Right atrium auricular region (tissue), 2 donors: ENCODE results near the gene CCDC12. TPM values are rescaled to one million over a fixed set of nuclear protein-coding genes. Genes with fewer than 3 reads are reported as not detected.

Experiments used
- DNase-seq: peaks from one replicate; pipeline ENCODE4 v3.0.0-alpha.2; 2019; ENCODE audit warnings: low spot score
- H3K27ac ChIP-seq, 2 donors: fragments of 200-600 bp; sonication (generic); 1 replicate in 1 of 2; 2 replicates in 1 of 2; pipeline ENCODE4 v1.5.1; 2016 to 2019
- H3K27me3 ChIP-seq, 2 donors: fragments of 200-600 bp; sonication (generic); one replicate each; pipeline versions ENCODE4 v1.5.1 to v1.6.0; 2017 to 2019
- H3K36me3 ChIP-seq: fragments of 200-600 bp; sonication (generic); one replicate; pipeline ENCODE4 v1.5.1; 2016
- H3K4me1 ChIP-seq, 2 donors: fragments of 200-600 bp; sonication (generic); one replicate each; pipeline versions ENCODE4 v1.5.1 to v1.6.0; 2017 to 2019
- H3K4me3 ChIP-seq, 2 donors: fragments of 200-600 bp; sonication (generic); 1 replicate in 1 of 2; 2 replicates in 1 of 2; pipeline ENCODE4 v1.5.1; 2017 to 2019; ENCODE audit warnings: mild to moderate bottlenecking in 1 of 2, moderate library complexity in 1 of 2
- H3K9me3 ChIP-seq, 2 donors: fragments of 200-600 bp; sonication (generic); one replicate each; pipeline ENCODE4 v1.5.1; 2019
- total RNA-seq, 2 donors: library from RNA; depleted of rRNA; stranded (reverse); fragments of >200 nt; gene quantifications; one replicate each; pipeline ENCODE4 v1.1.0, GENCODE V29; 2016
- TF ChIP-seq, protein P1 (sequence below), 2 donors: fragments of 200-600 bp; sonication (generic); IDR thresholded peaks; one replicate each; pipeline ENCODE4 v1.5.1; 2019; ENCODE audit warnings: antibody characterized with exemption in 2 of 2

Gene CCDC12
- total RNA-seq, 2 donors from 2014 or later: 27.5 to 38.6 TPM

DNA sequence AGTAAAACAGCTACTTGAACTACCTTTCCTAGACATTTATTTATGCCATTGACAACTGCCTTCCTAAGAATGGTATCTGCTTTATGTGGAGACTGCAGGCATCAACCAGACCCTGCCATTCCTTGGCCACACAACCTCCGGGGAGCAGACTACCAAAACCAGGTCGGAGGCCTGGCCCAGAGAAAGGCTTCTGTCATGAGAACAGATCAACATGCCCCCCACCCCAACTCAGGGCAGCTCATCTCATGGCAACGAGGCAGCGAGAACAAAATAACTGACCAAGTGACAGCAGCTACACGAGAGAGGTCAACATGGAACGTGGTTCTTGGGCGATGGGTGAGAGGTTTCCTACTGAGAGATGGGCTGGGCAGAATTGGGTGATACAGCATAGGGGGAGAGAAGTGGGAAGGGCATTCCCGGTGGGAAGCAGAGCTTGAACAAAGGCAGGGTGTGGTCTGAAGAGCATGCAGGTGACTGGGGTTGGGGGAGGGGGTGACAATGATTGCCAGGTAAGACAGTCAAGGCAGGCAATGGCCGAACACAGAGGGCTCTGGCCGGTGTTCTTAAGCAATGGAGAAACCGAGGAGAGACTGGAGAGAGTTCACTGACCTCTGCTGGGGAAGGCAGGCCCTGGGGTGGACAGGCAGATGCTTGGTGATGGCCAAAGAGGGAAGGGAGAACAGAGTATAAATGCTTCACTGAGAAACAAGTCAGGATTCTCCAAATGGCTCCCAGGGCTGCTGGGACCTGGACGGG lies 33.9 kb downstream of the CCDC12 start:
- Histone ChIP-seq H3K27me3 (no peaks in the 10 kb centered on the region), H3K27ac (peak overlapping the region; percentile 82 to 86), H3K4me1 (peaks cover 0 to 91% of the 10 kb centered on the region in 2 donors), H3K9me3 (no peaks in the 10 kb centered on the region), H3K36me3 (peaks cover 25% of the 10 kb centered on the region), H3K4me3 (no peak overlapping the region)
- no peak for DNase-seq
- TF ChIP-seq, protein P1, sequence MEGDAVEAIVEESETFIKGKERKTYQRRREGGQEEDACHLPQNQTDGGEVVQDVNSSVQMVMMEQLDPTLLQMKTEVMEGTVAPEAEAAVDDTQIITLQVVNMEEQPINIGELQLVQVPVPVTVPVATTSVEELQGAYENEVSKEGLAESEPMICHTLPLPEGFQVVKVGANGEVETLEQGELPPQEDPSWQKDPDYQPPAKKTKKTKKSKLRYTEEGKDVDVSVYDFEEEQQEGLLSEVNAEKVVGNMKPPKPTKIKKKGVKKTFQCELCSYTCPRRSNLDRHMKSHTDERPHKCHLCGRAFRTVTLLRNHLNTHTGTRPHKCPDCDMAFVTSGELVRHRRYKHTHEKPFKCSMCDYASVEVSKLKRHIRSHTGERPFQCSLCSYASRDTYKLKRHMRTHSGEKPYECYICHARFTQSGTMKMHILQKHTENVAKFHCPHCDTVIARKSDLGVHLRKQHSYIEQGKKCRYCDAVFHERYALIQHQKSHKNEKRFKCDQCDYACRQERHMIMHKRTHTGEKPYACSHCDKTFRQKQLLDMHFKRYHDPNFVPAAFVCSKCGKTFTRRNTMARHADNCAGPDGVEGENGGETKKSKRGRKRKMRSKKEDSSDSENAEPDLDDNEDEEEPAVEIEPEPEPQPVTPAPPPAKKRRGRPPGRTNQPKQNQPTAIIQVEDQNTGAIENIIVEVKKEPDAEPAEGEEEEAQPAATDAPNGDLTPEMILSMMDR (IDR thresholded peaks at IDR 0.05): no peak

DNA sequence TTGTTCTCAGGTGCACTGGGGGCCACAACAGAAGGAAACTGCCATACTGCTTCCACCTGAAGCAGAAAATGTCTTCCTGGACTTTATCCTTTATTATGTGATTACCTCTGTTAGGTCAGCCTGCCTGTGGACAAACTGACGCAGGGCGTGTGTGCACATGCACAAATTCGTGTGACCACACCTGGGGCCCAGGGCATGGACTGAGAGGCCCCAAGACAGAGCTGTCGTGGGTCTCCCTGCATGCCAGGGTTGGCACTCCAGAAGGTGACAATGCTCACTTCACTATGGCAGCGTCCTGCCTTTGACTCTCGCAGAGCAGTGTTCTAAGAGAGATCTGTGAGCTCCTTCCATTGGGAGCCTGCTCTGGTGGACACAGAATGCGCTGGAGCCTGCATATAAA lies 34.5 kb downstream of the CCDC12 start:
- Histone ChIP-seq H3K27ac (peak overlapping the region; percentile 82 to 86), H3K36me3 (peaks cover 25% of the 10 kb centered on the region), H3K4me3 (no peak overlapping the region), H3K27me3 (no peaks in the 10 kb centered on the region), H3K9me3 (no peaks in the 10 kb centered on the region), H3K4me1 (peaks cover 0 to 91% of the 10 kb centered on the region in 2 donors)
- no peak for DNase-seq
- TF ChIP-seq, protein P1 (IDR thresholded peaks at IDR 0.05): no peak

DNA sequence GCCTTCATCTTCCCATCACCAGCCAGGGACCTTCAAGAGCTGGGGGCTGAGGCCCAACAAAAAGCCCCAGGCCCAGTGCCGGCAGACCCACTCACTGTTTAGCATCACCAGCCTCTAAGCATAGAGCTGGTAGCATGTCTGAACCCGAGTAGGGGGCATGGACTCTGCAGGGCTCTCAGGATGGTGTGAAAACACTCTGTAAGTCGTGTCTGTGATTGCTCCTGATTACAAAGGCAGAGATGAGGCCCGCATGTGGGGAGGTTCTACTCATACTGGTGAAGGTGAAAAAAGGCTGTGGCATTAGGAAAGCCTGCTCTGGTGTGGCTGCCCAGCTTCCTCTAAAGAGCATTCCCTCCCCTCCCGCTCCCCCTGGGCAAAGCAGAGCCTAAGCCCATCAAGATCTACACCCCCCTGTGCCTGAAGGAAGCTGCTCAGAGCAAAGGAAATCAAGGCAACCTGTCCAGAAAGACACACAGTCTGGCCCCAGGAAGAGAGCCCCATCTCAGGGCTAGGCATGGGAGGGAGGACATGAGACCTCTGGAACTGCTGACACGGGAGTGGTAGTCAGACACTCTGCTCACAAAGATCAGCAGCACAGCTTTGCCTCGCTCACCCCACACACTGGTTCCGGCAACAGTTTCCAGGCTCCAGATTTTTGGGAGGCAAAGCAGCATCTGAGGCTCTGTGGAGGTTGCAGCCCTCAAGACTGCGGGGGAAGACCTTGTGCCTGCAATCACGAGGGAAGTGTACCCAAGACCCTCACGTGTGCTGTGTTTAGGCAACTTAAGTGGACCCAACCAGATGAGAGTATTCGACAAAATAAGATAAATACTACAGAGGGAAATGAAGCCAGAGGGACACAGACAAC lies 36.7 kb downstream of the CCDC12 start:
- Histone ChIP-seq H3K4me1 (peaks cover 0 to 92% of the 10 kb centered on the region in 2 donors), H3K9me3 (no peaks in the 10 kb centered on the region), H3K36me3 (peaks cover 25% of the 10 kb centered on the region), H3K4me3 (no peak overlapping the region), H3K27me3 (no peaks in the 10 kb centered on the region), H3K27ac (peak overlapping the region; percentile 85 to 91)
- TF ChIP-seq, protein P1 (IDR thresholded peaks at IDR 0.05): no peak
- DNase-seq: no peak

DNA sequence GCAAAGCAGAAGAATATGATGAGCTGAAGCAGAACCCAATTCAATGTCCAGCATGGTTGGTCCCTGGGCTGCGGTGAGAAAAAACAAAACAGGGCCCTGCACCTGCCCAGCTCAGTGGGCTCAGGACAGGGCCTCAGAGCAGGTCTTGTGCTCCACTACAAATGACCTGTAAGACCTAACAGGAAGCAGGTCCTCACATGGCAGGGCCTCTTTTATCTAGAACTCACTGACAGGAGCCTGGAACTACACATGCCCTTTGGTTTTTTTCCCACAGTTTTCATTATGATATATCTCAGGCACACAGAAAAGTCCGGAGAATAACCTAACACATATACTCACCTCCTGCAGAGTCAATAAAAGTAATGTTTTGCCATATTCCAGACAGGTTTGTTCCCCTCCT lies 38.4 kb downstream of the CCDC12 start:
- no peak for DNase-seq
- Histone ChIP-seq H3K27me3 (no peaks in the 10 kb centered on the region), H3K4me3 (no peak overlapping the region), H3K9me3 (no peaks in the 10 kb centered on the region), H3K27ac (peak overlapping the region; percentile 85 to 91), H3K4me1 (peaks cover 0 to 92% of the 10 kb centered on the region in 2 donors), H3K36me3 (peaks cover 25% of the 10 kb centered on the region)
- TF ChIP-seq, protein P1 (IDR thresholded peaks at IDR 0.05): no peak

DNA sequence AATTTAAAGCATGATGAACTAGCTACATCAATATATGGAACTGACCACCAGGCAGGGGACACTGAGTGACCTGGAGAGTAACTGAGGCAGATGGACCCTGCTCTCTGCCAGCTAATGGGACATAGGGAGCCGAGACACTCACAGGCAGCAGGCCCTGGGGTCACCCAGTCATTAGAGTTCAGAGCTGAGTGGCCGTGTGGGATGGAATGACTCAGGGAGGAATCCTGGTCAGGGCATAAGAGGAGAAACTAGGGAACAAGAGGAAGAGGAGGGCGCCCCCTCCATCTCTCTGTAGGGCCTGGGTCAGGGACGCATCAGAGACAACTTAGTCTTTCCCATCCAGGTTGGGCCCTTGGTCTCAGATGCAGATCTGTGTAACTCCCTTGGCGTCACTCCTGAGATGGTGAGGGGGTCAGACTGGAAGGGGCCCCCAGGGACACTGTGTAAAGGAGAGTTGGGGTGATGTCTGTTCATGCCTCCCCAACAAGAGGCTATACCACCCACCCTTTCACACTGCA lies 39.8 kb downstream of the CCDC12 start:
- DNase-seq: no peak
- Histone ChIP-seq H3K9me3 (no peaks in the 10 kb centered on the region), H3K4me1 (peaks cover 0 to 93% of the 10 kb centered on the region in 2 donors)

More for the DNA sequence above, 39.8 kb downstream of the CCDC12 start:
- Histone ChIP-seq H3K27me3 (no peaks in the 10 kb centered on the region), H3K27ac (peak overlapping the region; percentile 85 to 91), H3K36me3 (peaks cover 25% of the 10 kb centered on the region), H3K4me3 (no peak overlapping the region)
- TF ChIP-seq, protein P1 (IDR thresholded peaks at IDR 0.05): no peak
